ENCODE measurements around the gene DIDO1. TPM values are rescaled to one million over a fixed set of nuclear protein-coding genes. Genes with fewer than 3 reads are reported as not detected.

The DIDO1 gene
- total RNA-seq, 2 donors from 2014 or later, result 53.5 to 68.3 TPM

- H3K36me3 Mint-ChIP-seq (ENCODE audit: low read depth), result peaks cover 87% of the 10 kb centered on the region
- H3K4me3 Mint-ChIP-seq, result no peak overlapping the region
- 96 to 97% methylated on average over 8 to 9 of the region's 9 CpGs for WGBS, 2 experiments (ENCODE audit: insufficient coverage in 1 of 2, insufficient read length in 1 of 2)
- TF ChIP-seq CTCF (conservative IDR thresholded peaks at IDR 0.05), result no peak
- Histone ChIP-seq H3K27me3 (ENCODE audit: control insufficient read depth, insufficient read depth, low read length, poor library complexity, severe bottlenecking) (no peaks in the 10 kb centered on the region), H3K4me1 (ENCODE audit: control insufficient read depth, insufficient read depth, low read length) (no peaks in the 10 kb centered on the region), H3K9ac (ENCODE audit: extremely low read depth, low read length, poor library complexity, severe bottlenecking) (no peak overlapping the region), H3K9me3 (ENCODE audit: control insufficient read depth, low read length) (no peaks in the 10 kb centered on the region), H3K36me3 (ENCODE audit: control insufficient read depth, insufficient read depth, low read length) (peaks cover 90% of the 10 kb centered on the region), H3K27ac (ENCODE audit: low read depth, low read length) (no peak overlapping the region), H3K4me3 (ENCODE audit: low read length) (no peak overlapping the region)
- H3K27ac Mint-ChIP-seq, result no peak overlapping the region
- H3K4me1 Mint-ChIP-seq, result no peaks in the 10 kb centered on the region
- no peaks in the 10 kb centered on the region for H3K9me3 Mint-ChIP-seq
- no peaks in the 10 kb centered on the region for H3K27me3 Mint-ChIP-seq (ENCODE audit: insufficient read depth)
- no peak for DNase-seq
Measured at GRCh38 chr20:62889871-62890270, 36.4 kb downstream of the DIDO1 start.

GRCh38 chr20:62889411-62889810 is 36.9 kb downstream of the DIDO1 start:
- H3K4me1 Mint-ChIP-seq, result no peaks in the 10 kb centered on the region
- peaks cover 83% of the 10 kb centered on the region for H3K36me3 Mint-ChIP-seq (ENCODE audit: low read depth)
- H3K27me3 Mint-ChIP-seq (ENCODE audit: insufficient read depth), result no peaks in the 10 kb centered on the region
- H3K27ac ChIP-seq (ENCODE audit: low read depth, low read length), result no peak overlapping the region
- no peaks in the 10 kb centered on the region for H3K4me1 ChIP-seq (ENCODE audit: control insufficient read depth, insufficient read depth, low read length)
- H3K4me3 ChIP-seq (ENCODE audit: low read length), result no peak overlapping the region
- H3K9ac ChIP-seq (ENCODE audit: extremely low read depth, low read length, poor library complexity, severe bottlenecking), result no peak overlapping the region
- no peaks in the 10 kb centered on the region for H3K9me3 Mint-ChIP-seq
- H3K9me3 ChIP-seq (ENCODE audit: control insufficient read depth, low read length), result no peaks in the 10 kb centered on the region
- WGBS, 2 experiments (ENCODE audit: insufficient coverage in 1 of 2, insufficient read length in 1 of 2), result 94 to 96% methylated on average over 7 to 8 of the region's 8 CpGs
- H3K27ac Mint-ChIP-seq, result no peak overlapping the region
- no peak for TF ChIP-seq CTCF (conservative IDR thresholded peaks at IDR 0.05)
- no peak for DNase-seq
- no peaks in the 10 kb centered on the region for H3K27me3 ChIP-seq (ENCODE audit: control insufficient read depth, insufficient read depth, low read length, poor library complexity, severe bottlenecking)
- no peak overlapping the region for H3K4me3 Mint-ChIP-seq
- peaks cover 86% of the 10 kb centered on the region for H3K36me3 ChIP-seq (ENCODE audit: control insufficient read depth, insufficient read depth, low read length)

GRCh38 chr20:62888910-62889309 is 37.4 kb downstream of the DIDO1 start:
- Mint-ChIP-seq H3K27me3 (ENCODE audit: insufficient read depth) (no peaks in the 10 kb centered on the region), H3K27ac (no peak overlapping the region), H3K36me3 (ENCODE audit: low read depth) (peaks cover 78% of the 10 kb centered on the region), H3K4me1 (no peaks in the 10 kb centered on the region), H3K4me3 (no peak overlapping the region), H3K9me3 (no peaks in the 10 kb centered on the region)
- no peaks in the 10 kb centered on the region for H3K27me3 ChIP-seq (ENCODE audit: control insufficient read depth, insufficient read depth, low read length, poor library complexity, severe bottlenecking)
- no peaks in the 10 kb centered on the region for H3K9me3 ChIP-seq (ENCODE audit: control insufficient read depth, low read length)
- TF ChIP-seq CTCF (conservative IDR thresholded peaks at IDR 0.05), result no peak
- DNase-seq, result no peak
- no peak overlapping the region for H3K4me3 ChIP-seq (ENCODE audit: low read length)
- WGBS, 2 experiments (ENCODE audit: insufficient coverage in 1 of 2, insufficient read length in 1 of 2), result 96% methylated on average over 10 to 17 of the region's 17 CpGs
- H3K9ac ChIP-seq (ENCODE audit: extremely low read depth, low read length, poor library complexity, severe bottlenecking), result no peak overlapping the region
- H3K4me1 ChIP-seq (ENCODE audit: control insufficient read depth, insufficient read depth, low read length), result no peaks in the 10 kb centered on the region
- H3K27ac ChIP-seq (ENCODE audit: low read depth, low read length), result no peak overlapping the region
- H3K36me3 ChIP-seq (ENCODE audit: control insufficient read depth, insufficient read depth, low read length), result peaks cover 81% of the 10 kb centered on the region
